Loucy (cell line): Measurements from ENCODE around the gene SOBP.

Experiments used
- H2AFZ ChIP-seq: fragments of 200-600 bp; sonication (generic); 2 replicates; pipeline ENCODE4 v1.6.0; 2016; ENCODE audit warnings: antibody characterized with exemption, mild to moderate bottlenecking, low read length, moderate library complexity
- H3F3A ChIP-seq: fragments of 200-600 bp; 2 replicates; pipeline ENCODE4 v1.6.0; 2016; ENCODE audit warnings: antibody characterized with exemption, low read depth, mild to moderate bottlenecking
- H3K27me3 ChIP-seq: fragments of 200-600 bp; sonication (generic); 2 replicates; pipeline ENCODE4 v1.6.1; 2014; ENCODE audit warnings: low read length, mild to moderate bottlenecking; ENCODE audit not compliant: insufficient read depth, poor library complexity, severe bottlenecking
- H3K36me3 ChIP-seq: fragments of 200-600 bp; sonication (generic); 2 replicates; pipeline ENCODE4 v1.6.1; 2016; ENCODE audit warnings: low read length; ENCODE audit not compliant: insufficient read depth
- H3K4me1 ChIP-seq: fragments of 200-600 bp; sonication (generic); 2 replicates; pipeline ENCODE4 v1.5.1; 2014; ENCODE audit warnings: low read length, mild to moderate bottlenecking; ENCODE audit not compliant: insufficient read depth, poor library complexity, severe bottlenecking
- H3K4me2 ChIP-seq: fragments of 200-600 bp; sonication (generic); 2 replicates; pipeline ENCODE4 v1.6.0; 2014; ENCODE audit warnings: antibody characterized with exemption, low read length, low read depth, mild to moderate bottlenecking; ENCODE audit not compliant: poor library complexity, severe bottlenecking
- H3K4me3 ChIP-seq: fragments of 200-600 bp; sonication (generic); 2 replicates; pipeline ENCODE4 v1.5.1; 2014; ENCODE audit warnings: low read length, mild to moderate bottlenecking, mixed read lengths; ENCODE audit not compliant: poor library complexity, severe bottlenecking
- H3K79me2 ChIP-seq: fragments of 200-600 bp; sonication (generic); 2 replicates; pipeline ENCODE4 v1.6.1; 2014; ENCODE audit warnings: low read length; ENCODE audit not compliant: insufficient read depth
- H3K9ac ChIP-seq: fragments of 200-600 bp; sonication (generic); 2 replicates; pipeline ENCODE4 v1.6.0; 2014; ENCODE audit warnings: mild to moderate bottlenecking, low read depth, low read length, moderate library complexity; ENCODE audit not compliant: poor library complexity, severe bottlenecking
- H3K9me2 ChIP-seq: fragments of 200-600 bp; sonication (generic); replicated peaks from 2 replicates; pipeline ENCODE4 v1.6.1; 2016; ENCODE audit warnings: low read depth, low read length, mixed read lengths
- H3K9me3 ChIP-seq: fragments of 200-600 bp; sonication (generic); 2 replicates; pipeline ENCODE4 v1.6.1; 2014; ENCODE audit warnings: mild to moderate bottlenecking, antibody characterized with exemption, low read length, low read depth; ENCODE audit not compliant: insufficient read depth
- H4K20me1 ChIP-seq: fragments of 200-600 bp; sonication (generic); 2 replicates; pipeline ENCODE4 v1.6.0; 2014; ENCODE audit warnings: antibody characterized with exemption, low read length, mild to moderate bottlenecking; ENCODE audit not compliant: insufficient read depth, poor library complexity, severe bottlenecking
- CTCF ChIP-seq: fragments of 200-600 bp; sonication (generic); conservative IDR thresholded peaks from 2 replicates; pipeline ENCODE4 v1.5.1; 2014; ENCODE audit warnings: mild to moderate bottlenecking, antibody characterized with exemption, low read length
- EZH2phosphoT487 ChIP-seq: fragments of 200-600 bp; IDR thresholded peaks from 2 replicates; pipeline ENCODE4 v1.6.1; 2018; ENCODE audit warnings: antibody characterized with exemption, mild to moderate bottlenecking, moderate library complexity, borderline replicate concordance

SOBP gene

GRCh38 chr6:107479089-107479690 lies 10.7 kb upstream of the SOBP start:
- no peak overlapping the region for H2AFZ ChIP-seq

GRCh38 chr6:107485157-107485556 lies 4.8 kb upstream of the SOBP start:
- Histone ChIP-seq H3K9me3 (no peaks in the 10 kb centered on the region), H3K27me3 (no peaks in the 10 kb centered on the region), H2AFZ (no peak overlapping the region), H4K20me1 (no peaks in the 10 kb centered on the region), H3K9me2 (no peaks in the 10 kb centered on the region), H3F3A (no peaks in the 10 kb centered on the region), H3K36me3 (no peaks in the 10 kb centered on the region), H3K79me2 (peaks cover 4% of the 10 kb centered on the region; the same call in 1 of the 2 replicates), H3K4me3 (no peak overlapping the region), H3K9ac (no peak overlapping the region), H3K4me2 (no peak overlapping the region), H3K4me1 (peaks cover 10% of the 10 kb centered on the region)
- TF ChIP-seq CTCF (no peak), EZH2phosphoT487 (no peak)

More at GRCh38 chr6:107479089-107479690, 10.7 kb upstream of the SOBP start:
- no peaks in the 10 kb centered on the region for H3F3A ChIP-seq
- no peaks in the 10 kb centered on the region for H3K4me1 ChIP-seq
- TF ChIP-seq EZH2phosphoT487 (no peak), CTCF (no peak)
- no peaks in the 10 kb centered on the region for H3K9me3 ChIP-seq
- no peaks in the 10 kb centered on the region for H3K9me2 ChIP-seq
- no peak overlapping the region for H3K9ac ChIP-seq
- H3K36me3 ChIP-seq: no peaks in the 10 kb centered on the region
- no peak overlapping the region for H3K4me2 ChIP-seq
- no peak overlapping the region for H3K4me3 ChIP-seq
- no peaks in the 10 kb centered on the region for H3K27me3 ChIP-seq
- H4K20me1 ChIP-seq: no peaks in the 10 kb centered on the region
- H3K79me2 ChIP-seq: no peaks in the 10 kb centered on the region

- Histone ChIP-seq H4K20me1 (no peaks in the 10 kb centered on the region), H3K4me1 (peaks cover 34% of the 10 kb centered on the region), H3K9ac (peak overlapping the region; percentile 83), H3K9me3 (no peaks in the 10 kb centered on the region), H3K4me2 (peak overlapping the region; percentile 92), H3K4me3 (peak overlapping the region; percentile 89), H3K27me3 (no peaks in the 10 kb centered on the region), H3F3A (no peaks in the 10 kb centered on the region), H3K9me2 (no peaks in the 10 kb centered on the region), H3K79me2 (peaks cover 35% of the 10 kb centered on the region), H3K36me3 (no peaks in the 10 kb centered on the region), H2AFZ (peak overlapping the region; percentile 95)
- TF ChIP-seq CTCF (no peak), EZH2phosphoT487 (no peak)
These were observed 1.6 kb upstream of the SOBP start for GRCh38 chr6:107488174-107488874.
